IPS DF 19.7 (cell line): ENCODE data around the gene RORC.
"Not testable (repeated sequence)": the region's sequence is repeated elsewhere in the genome, so short reads cannot be mapped to it uniquely, and the experiment has no call there.

Source experiments
- DNase-seq: peaks from one replicate; pipeline ENCODE4 v3.0.0-alpha.2; 2013; ENCODE audit warnings: low read depth, low spot score

Gene RORC

GRCh38 chr1:151831605-151832004, at the start of gene RORC:
Gene RORC, minus strand, starts transcription at chr1:151831802. Its CDS starts 38 bp downstream, at chr1:151831764.
- no peak for DNase-seq

DNA sequence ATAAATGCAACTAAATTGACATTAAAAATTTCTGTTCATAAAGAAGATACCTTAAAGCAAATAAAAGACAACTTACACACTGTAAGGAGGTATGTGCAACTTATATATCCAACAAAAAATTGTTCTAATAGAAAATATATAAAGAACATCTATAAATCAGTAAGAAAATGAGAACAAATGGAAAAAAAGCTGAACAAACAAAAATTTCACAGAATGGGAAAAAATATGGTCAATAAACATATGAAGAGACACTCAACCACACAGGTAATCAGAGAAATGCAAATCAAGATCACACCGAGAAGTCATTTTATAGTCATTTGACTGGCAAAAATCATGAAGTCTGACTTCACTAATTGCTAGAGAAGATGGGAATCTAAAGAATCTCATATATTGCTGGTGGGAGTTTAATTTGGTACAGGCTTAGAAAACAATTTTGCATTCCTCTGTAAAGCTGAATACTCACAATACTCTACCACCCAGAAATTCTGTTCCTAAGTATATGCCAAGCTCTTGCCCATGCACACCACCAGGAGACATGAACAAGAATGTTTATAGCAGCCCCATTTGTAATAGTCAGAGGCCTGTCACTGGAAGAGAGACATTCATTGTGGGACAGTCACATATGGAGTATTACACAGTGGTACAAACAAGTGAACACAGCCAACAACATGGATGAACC, 44.0 kb upstream of the RORC start:
- no peak for DNase-seq

- not testable (repeated sequence) for DNase-seq
Measured at GRCh38 chr1:151872776-151873175, 41.2 kb upstream of the RORC start.

DNA sequence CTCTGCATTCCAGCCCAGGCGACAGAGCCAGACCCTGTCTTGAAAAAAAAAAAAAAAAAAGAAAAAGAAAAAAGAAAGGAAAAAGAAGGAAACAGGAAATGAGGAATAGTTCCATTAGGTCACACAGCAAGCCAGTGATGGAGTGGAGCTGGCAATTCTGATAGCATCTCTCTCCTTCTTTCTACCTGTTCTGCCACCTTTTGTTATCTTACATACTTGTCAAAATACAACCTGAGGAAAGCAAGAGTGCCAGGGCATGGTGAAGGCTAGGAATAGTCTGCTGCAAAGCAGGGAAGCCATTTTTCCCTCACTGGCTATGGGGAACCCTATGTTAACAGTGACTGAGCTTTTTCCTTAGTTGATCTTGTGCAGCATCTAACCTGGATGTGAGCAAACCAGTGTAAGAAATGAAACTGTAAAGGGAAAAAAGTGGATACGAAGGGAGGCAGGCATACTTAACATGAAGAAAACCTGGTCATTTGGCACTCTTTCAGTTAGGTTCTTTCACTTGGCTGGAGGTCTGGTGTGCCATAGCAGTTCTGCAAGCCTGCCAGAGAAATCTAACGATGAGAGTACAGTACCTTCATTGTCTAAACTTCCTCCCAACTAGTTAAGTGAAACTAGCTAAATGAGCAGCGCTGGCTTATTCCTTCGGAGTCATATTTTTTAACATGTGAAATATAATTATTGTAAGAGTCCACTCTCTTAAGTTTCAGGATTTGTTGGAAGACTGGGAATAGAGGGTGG, 39.9 kb upstream of the RORC start:
- DNase-seq, result no peak

GRCh38 chr1:151868486-151868885, 36.9 kb upstream of the RORC start:
- DNase-seq, result no peak

GRCh38 chr1:151867765-151868411, 36.3 kb upstream of the RORC start:
- no peak for DNase-seq

DNA sequence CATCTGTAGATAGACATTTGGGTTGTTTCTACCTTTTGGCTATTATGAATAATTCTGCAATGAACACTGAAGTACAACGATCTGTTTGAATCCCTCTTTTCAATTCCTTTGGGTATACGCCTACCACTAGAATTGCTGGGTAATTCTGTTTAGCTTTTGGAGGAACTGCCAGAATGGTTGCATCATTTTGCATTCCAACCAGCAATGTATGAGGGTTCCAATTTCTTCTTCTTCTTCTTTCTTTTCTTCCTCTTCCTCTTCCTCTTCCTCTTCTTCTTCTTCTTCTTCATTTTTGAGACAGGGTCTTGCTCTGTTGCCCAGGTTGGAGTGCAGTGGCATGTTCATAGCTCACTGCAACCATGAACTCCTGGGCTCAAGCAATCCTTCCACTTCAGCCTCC, 35.7 kb upstream of the RORC start:
- no peak for DNase-seq

DNA sequence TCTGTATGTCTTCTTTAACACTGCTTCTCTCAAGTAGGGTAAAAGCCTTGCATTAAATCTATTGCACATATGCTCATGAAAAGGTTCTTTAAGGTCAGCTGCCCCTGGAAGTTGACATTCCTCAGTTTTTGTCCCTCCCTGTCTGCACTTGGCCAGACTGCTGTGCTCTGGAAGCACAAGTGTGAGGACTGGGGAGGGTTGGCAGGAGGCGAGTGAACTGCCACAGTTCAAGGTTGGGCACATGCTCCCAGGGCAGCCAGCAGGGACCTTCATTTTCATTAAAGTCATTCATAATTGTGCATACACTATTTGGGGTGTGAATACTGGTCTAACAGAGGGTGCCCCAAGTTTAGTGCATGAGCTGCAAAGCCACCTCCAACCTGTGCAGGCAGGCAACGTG, 32.8 kb upstream of the RORC start:
- no peak for DNase-seq

DNA sequence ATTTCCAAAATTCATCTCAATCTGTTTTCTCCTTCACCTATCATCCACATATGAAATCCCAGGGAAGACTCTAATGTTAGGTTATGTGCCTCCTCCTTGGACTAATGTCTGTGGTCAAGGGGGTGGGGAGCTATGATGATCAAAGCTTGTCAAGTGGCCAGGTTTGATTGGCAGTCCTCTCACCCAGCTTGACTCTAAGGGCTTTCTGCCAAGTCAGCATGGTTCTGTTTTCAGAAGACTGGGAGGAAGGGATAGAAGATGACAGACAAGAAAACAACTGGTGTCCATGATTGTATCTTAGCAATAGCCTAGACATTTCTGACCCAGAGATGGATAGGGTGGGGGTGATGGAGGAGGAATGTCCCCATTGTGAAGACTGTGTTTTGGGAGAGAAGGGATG, 31.0 kb upstream of the RORC start:
- DNase-seq, result no peak

GRCh38 chr1:151860504-151861187, 29.0 kb upstream of the RORC start:
- DNase-seq, result no peak

DNA sequence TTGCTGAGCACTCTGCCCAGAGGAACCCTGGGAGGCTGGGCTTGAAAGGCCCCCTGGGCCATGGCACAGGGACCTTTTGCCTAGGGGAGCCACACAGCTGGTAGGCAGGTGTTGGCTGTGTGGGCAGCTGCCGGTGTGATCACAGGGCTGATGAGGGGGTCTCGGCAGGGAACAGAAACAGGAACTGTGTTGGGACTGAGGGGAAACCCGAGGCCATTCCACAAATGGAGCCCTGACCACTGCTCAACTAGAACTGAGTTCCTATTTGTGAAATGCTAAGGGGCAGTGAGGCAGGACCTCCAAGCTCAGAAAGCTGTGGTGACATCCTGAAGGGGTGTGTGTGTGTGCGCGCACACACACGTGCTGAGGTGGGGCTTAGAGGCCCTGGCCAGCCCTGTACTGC, 28.3 kb upstream of the RORC start:
- no peak for DNase-seq

- DNase-seq, result no peak
Measured at GRCh38 chr1:151858886-151859665, 27.5 kb upstream of the RORC start.

DNA sequence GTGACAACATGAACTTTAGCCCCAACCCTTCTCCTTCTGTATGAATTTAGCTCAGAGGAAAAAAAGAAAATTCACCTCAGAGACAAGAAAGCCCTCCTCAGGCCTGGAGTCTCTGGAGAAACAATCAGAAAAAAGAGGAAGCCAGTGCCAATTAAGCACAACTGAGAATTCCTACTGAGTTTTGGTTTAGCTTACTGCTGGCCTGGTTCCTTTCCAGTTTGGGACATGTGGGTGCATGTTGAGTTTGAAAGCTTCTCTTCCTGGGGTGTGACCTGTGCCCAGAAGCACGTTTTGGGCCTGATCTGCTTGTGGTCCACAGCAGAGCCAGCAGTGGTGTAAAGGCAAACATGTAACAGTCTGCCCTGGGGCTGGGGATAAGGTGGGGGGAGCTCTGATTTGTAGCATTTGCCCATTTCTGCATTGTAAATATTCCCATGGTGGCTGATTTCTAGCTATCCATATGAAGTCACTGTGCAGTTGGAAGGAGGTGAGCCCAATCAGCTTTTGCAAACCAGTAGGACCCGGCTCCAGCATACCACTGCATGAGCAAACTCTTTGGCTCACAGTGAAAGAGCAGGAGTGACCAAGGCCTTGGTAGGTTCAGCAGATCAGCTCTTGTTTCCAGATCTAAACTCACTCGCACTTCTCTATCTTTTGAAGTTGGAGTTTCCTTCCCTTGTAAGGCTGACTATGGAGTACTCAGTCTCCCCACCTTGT, 26.6 kb upstream of the RORC start:
- no peak for DNase-seq

- no peak for DNase-seq
Measured at GRCh38 chr1:151855933-151856332, 24.3 kb upstream of the RORC start.

DNA sequence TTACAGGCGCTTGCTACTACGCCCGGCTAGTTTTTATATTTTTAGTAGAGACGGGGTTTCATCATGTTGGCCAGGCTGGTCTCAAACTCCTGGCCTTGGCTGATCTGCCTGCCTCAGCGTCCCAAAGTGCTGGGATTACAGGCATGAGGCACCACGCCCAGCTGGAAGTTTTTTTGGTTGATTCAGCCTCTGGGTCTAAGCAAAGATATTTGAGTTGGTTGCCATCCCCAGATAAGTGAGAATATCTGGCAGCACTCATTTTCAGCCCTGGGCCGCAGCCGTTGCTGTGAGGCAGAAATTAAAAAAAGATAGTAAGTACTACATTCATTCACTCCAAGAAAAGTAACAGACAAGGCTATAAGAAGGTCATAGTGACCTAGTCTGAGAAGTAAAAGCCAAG, 23.9 kb upstream of the RORC start:
- not testable (repeated sequence) for DNase-seq

DNA sequence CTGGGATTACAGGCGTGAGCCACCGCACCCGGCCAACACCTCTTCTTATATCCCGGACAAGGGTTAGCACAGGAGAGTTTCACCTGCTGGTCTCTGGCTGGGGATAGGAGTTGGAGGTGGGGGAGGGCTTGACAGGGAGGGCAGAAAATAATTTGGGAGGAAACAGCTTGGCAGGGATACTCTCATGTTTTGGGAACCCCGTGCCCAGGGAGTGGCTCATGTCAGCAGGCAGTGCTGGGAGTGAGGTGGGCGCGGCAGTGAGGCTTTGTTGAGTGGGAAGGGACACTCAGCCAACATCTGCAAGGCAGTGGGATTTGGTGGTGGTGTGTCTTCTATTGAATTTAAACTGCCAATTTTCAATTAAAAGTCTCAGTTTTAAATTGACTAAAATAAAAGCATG, 23.1 kb upstream of the RORC start:
- DNase-seq, result no peak

DNA sequence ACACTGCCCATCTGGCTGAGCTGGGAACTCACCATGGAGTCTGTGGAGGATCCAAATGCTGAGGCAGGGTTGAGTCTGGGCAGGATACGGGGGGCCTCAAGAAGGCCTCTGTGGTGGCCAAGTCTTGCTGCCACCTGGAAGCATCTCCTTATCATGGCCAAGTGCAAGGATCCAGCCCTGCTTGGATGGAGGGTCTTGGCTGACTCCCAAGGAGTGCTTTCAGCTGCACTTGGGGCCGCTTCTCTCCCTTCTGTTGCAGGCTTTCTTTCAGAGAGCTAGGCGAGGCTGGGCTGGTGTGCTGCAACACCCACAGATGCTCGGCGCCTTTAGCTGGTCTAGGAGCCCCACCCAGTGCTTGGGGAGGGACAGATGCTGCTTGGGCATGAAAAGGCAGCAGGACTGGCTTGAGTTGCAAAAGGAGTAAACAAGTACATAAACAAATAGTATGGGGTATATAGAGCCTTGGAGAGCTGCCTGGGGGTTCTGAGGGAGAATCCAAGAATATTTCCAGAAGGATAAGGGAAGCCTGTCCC, 21.9 kb upstream of the RORC start, which contains the start of gene THEM5:
Gene THEM5 (minus strand): TSS at position 302 of the 533 bp plus-strand sequence. CDS start 147 bp downstream, at position 155.
- DNase-seq, result no peak

- DNase-seq, result no peak
Measured at GRCh38 chr1:151852733-151853132, 21.1 kb upstream of the RORC start.

DNA sequence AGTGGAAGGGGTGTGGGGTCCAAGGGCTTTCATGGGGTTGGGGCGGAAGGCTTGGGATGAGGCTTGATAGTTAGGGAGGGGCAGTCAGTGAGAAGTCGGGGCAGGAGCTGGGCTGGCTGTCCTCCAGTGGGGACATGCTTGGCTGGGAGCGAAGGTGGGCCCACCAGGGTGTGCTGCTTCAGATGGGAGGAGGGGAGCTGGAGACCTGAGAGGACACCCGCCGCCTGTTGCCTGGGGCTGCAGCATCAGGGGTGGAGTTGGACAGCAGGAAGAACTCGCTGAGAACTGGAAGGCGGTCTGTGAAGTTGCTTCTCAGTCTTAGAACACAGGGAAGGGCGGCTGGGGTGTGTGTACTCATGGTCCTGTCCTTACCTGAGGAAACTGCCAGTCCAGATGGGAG, 20.3 kb upstream of the RORC start:
- no peak for DNase-seq

GRCh38 chr1:151849871-151850270, 18.3 kb upstream of the RORC start:
- DNase-seq, result no peak
